Measurements from ENCODE around the gene LONRF2.

LONRF2 gene

GRCh38 chr2:100237163-100237562 is 85.1 kb downstream of the LONRF2 start:
- no peak for DNase-seq (ENCODE audit: low read depth in 2 of 2)

- DNase-seq (ENCODE audit: low read depth in 2 of 2): no peak
Observed at GRCh38 chr2:100236166-100236565, 86.1 kb downstream of the LONRF2 start.

- DNase-seq (ENCODE audit: low read depth in 2 of 2): no peak
Observed at GRCh38 chr2:100235581-100235980, 86.7 kb downstream of the LONRF2 start.

GRCh38 chr2:100235098-100235497 is 87.2 kb downstream of the LONRF2 start:
- no peak for DNase-seq (ENCODE audit: low read depth in 2 of 2)

DNA sequence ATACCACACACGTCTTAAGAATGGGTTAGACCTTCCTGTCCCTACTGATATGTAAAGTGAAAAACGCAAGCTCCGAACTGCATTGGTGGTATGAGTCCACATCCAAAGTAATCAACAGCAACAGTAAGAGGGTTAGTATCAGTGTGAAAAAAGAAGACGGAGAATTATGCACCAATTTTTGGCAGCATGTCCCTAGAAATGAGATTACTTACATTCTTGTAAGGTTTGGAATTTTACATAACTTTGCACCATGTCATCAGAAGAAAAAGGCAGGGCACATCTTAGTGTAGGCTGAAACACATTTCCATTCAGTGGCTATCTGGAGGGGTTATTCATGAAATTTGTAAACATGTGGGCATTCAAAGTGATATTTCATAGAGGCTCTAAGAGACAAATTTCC is 88.2 kb downstream of the LONRF2 start:
- DNase-seq (ENCODE audit: low read depth in 2 of 2): no peak

GRCh38 chr2:100233061-100233460 is 89.2 kb downstream of the LONRF2 start:
- DNase-seq (ENCODE audit: low read depth in 2 of 2): no peak

DNA sequence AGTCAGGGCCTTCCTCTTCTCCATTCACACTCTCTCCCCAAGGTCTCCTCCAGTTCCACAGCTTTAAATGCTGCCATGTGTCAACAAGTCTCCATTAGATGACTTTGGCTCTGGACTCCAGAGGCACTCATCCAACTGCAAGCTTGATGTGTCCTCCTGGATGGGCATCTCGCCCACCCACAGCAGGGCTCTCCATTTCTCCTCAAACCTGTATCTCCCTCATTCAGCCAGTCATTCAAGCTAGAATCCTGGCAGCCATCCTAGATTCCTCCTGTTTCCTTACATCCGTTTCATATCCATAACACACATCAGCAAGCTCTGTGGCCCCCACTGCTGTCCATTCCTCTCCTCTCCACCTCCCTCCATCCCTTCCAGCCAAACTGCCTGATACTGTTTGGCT is 91.5 kb downstream of the LONRF2 start:
- no peak for DNase-seq (ENCODE audit: low read depth in 2 of 2)

DNA sequence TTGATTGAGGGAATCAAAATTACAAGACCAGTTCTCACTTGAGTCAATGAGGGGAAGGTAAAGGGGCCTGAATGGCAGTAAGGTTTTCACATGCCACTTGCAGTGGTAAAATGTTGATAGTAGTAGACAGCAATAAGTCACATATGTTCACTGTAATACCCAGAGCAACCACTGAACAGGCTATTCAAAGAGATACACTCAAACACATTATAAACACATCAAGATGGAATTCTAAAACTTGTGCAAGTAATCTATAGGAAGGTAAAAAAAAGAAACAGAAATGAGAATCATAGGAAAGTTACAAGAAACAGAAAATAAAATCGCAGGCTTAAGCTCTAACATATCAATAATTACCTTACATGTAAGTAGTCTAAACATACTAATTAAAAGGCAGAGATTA is 93.3 kb downstream of the LONRF2 start:
- no peak for DNase-seq (ENCODE audit: low read depth in 2 of 2)

- DNase-seq (ENCODE audit: low read depth in 2 of 2): no peak
Observed at GRCh38 chr2:100228415-100228814, 93.9 kb downstream of the LONRF2 start.

DNA sequence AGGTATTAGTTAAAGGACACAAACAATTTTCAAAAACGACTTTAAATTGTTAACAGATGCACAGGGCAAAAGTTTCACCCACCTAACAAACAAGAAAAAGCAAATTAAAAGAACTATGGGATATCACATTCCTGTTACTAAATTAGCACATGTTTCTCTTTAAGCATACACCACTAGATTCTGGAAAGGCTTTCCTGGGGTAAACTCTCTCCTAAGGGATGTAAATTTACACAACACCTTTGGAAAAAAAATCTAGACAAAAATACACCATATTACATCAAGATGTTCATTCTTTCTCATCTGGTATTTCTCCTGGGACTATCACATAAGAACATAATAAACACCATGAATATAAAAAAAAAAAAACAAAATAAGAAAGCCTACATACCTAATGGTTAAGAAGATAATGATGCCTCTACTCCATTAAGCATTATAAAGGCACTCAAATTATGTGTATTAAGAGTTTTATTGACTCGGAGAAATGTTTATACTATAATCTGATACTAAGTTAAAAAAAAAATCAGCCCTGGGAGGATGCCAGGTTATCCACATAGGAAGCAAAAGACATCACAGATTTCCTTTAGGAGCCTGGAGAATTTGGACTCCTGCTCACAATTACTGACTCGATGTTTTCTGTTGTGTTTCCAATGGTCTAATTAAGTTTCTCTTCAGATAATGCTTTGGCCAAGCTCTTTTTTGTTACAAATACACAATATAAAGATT is 97.2 kb downstream of the LONRF2 start:
- no peak for DNase-seq (ENCODE audit: low read depth in 2 of 2)

GRCh38 chr2:100223502-100223901 is 98.8 kb downstream of the LONRF2 start:
- no peak for DNase-seq (ENCODE audit: low read depth in 2 of 2)

Data from stimulated activated CD8-positive, alpha-beta memory T cell treated with anti-CD3 and anti-CD28 coated beads, Interleukin-7, amount 100 ng/mL, for 4 hours (primary cell).